H9 (cell line): ENCODE results near the gene CLINT1. TPM values are rescaled to one million over a fixed set of nuclear protein-coding genes. Genes with fewer than 3 reads are reported as not detected.

ENCODE experiments used
- DNase-seq: peaks from one replicate; pipeline ENCODE4 v3.0.0-alpha.2; 2017
- H2AFZ ChIP-seq: one replicate; pipeline ENCODE4 v1.6.1; 2013; ENCODE audit warnings: mild to moderate bottlenecking, low read length, control low read depth, moderate library complexity
- H2AK5ac ChIP-seq: 2 replicates; pipeline ENCODE4 v1.6.1; 2013; ENCODE audit warnings: low read length, control low read depth, mixed read lengths; ENCODE audit not compliant: insufficient read length
- H2BK120ac ChIP-seq: one replicate; pipeline ENCODE4 v1.6.1; 2013; ENCODE audit warnings: low read depth, mild to moderate bottlenecking, low read length, control low read depth, inconsistent platforms; ENCODE audit not compliant: poor library complexity, severe bottlenecking
- H2BK12ac ChIP-seq: 2 replicates; pipeline ENCODE4 v1.6.1; 2013; ENCODE audit warnings: low read length, control low read depth, mixed read lengths, low read depth; ENCODE audit not compliant: insufficient read length
- H2BK15ac ChIP-seq: 2 replicates; pipeline ENCODE4 v1.6.1; 2013; ENCODE audit warnings: low read depth, low read length, control low read depth
- H2BK20ac ChIP-seq: one replicate; pipeline ENCODE4 v1.6.1; 2013; ENCODE audit warnings: low read depth, mild to moderate bottlenecking, low read length, control low read depth, inconsistent platforms; ENCODE audit not compliant: poor library complexity, severe bottlenecking
- H2BK5ac ChIP-seq: 2 replicates; pipeline ENCODE4 v1.6.1; 2013; ENCODE audit warnings: low read length, control low read depth, mixed read lengths; ENCODE audit not compliant: insufficient read length
- H3K14ac ChIP-seq: 2 replicates; pipeline ENCODE4 v1.6.1; 2013; ENCODE audit warnings: low read length, control low read depth; ENCODE audit not compliant: insufficient read depth
- H3K18ac ChIP-seq: 2 replicates; pipeline ENCODE4 v1.6.1; 2013; ENCODE audit warnings: low read depth, mild to moderate bottlenecking, mixed read lengths, low read length, control low read depth; ENCODE audit not compliant: insufficient read length
- H3K23ac ChIP-seq: 2 replicates; pipeline ENCODE4 v1.6.1; 2013; ENCODE audit warnings: low read length, control low read depth, mixed read lengths, low read depth; ENCODE audit not compliant: insufficient read length
- H3K23me2 ChIP-seq: 2 replicates; pipeline ENCODE4 v1.6.1; 2013; ENCODE audit warnings: low read depth, mild to moderate bottlenecking, mixed read lengths, low read length, control low read depth; ENCODE audit not compliant: insufficient read length, poor library complexity, severe bottlenecking
- H3K27ac ChIP-seq: 2 replicates; pipeline ENCODE4 v1.5.1; 2013; ENCODE audit warnings: low read length, control low read depth, mixed read lengths, low read depth; ENCODE audit not compliant: insufficient read length
- H3K27me3 ChIP-seq: 2 replicates; pipeline ENCODE4 v1.6.1; 2013; ENCODE audit warnings: low read length, control low read depth, inconsistent platforms; ENCODE audit not compliant: insufficient read depth
- H3K4ac ChIP-seq: 2 replicates; pipeline ENCODE4 v1.6.1; 2013; ENCODE audit warnings: low read depth, mild to moderate bottlenecking, control low read depth, inconsistent platforms, low read length, moderate library complexity
- H3K4me1 ChIP-seq: 2 replicates; pipeline ENCODE4 v1.6.1; 2013; ENCODE audit warnings: low read length, control low read depth, inconsistent platforms; ENCODE audit not compliant: insufficient read depth
- H3K4me2 ChIP-seq: 2 replicates; pipeline ENCODE4 v1.6.1; 2013; ENCODE audit warnings: low read length, control low read depth, mixed read lengths; ENCODE audit not compliant: insufficient read length, insufficient read depth
- H3K56ac ChIP-seq: 2 replicates; pipeline ENCODE4 v1.6.1; 2013; ENCODE audit warnings: low read depth, mild to moderate bottlenecking, mixed read lengths, low read length, control low read depth; ENCODE audit not compliant: insufficient read length
- H3K79me1 ChIP-seq: 2 replicates; pipeline ENCODE4 v1.6.1; 2013; ENCODE audit warnings: low read depth, mild to moderate bottlenecking, moderate library complexity, low read length, control low read depth, inconsistent platforms; ENCODE audit not compliant: insufficient read depth, poor library complexity, severe bottlenecking
- H3K79me2 ChIP-seq: 2 replicates; pipeline ENCODE4 v1.6.1; 2013; ENCODE audit warnings: low read length, control low read depth, inconsistent platforms; ENCODE audit not compliant: insufficient read depth
- H3K9ac ChIP-seq: 2 replicates; pipeline ENCODE4 v1.6.1; 2013; ENCODE audit warnings: low read length, control low read depth, mixed read lengths; ENCODE audit not compliant: insufficient read length; ENCODE audit errors: extremely low read depth
- H3K9me3 ChIP-seq: one replicate; pipeline ENCODE4 v1.6.1; 2013; ENCODE audit warnings: low read depth, low read length, inconsistent platforms; ENCODE audit not compliant: control insufficient read depth
- H3T11ph ChIP-seq: one replicate; pipeline ENCODE4 v1.6.1; 2013; ENCODE audit warnings: mild to moderate bottlenecking, low read length, control low read depth, inconsistent platforms
- H4K20me1 ChIP-seq: one replicate; pipeline ENCODE4 v1.6.1; 2013; ENCODE audit not compliant: control insufficient read depth, insufficient read length, insufficient read depth
- H4K5ac ChIP-seq: 2 replicates; pipeline ENCODE4 v1.6.1; 2013; ENCODE audit warnings: low read depth, mild to moderate bottlenecking, mixed read lengths, low read length, control low read depth; ENCODE audit not compliant: insufficient read length
- H4K8ac ChIP-seq: replicated peaks from 2 replicates; pipeline ENCODE4 v1.6.1; 2013; ENCODE audit warnings: low read length, control low read depth, mixed read lengths, low read depth; ENCODE audit not compliant: insufficient read length
- H4K91ac ChIP-seq: 2 replicates; pipeline ENCODE4 v1.6.1; 2013; ENCODE audit warnings: low read depth, mild to moderate bottlenecking, moderate library complexity, mixed read lengths, low read length, control low read depth; ENCODE audit not compliant: insufficient read length
- H3K27ac Mint-ChIP-seq, 3 experiments: 2 replicates in 2 of 3; 3 replicates in 1 of 3; pipeline ENCODE4 v1.8.0; 2020 to 2021; ENCODE audit warnings: mixed read lengths in 3 of 3, mild to moderate bottlenecking in 1 of 3, moderate library complexity in 1 of 3
- H3K27me3 Mint-ChIP-seq: 2 replicates; pipeline ENCODE4 v1.8.0; 2021; ENCODE audit warnings: low read depth, mild to moderate bottlenecking, moderate library complexity, mixed read lengths
- H3K36me3 Mint-ChIP-seq, 3 experiments: 2 replicates in 2 of 3; 3 replicates in 1 of 3; pipeline ENCODE4 v1.8.0; 2020 to 2021; ENCODE audit warnings: low read depth in 3 of 3, mixed read lengths in 3 of 3; ENCODE audit not compliant: insufficient read depth in 1 of 3
- H3K4me1 Mint-ChIP-seq, 2 experiments: 2 replicates each; pipeline ENCODE4 v1.8.0; 2020; ENCODE audit warnings: mixed read lengths in 2 of 2
- H3K4me3 Mint-ChIP-seq, 2 experiments: 2 replicates in 1 of 2; 3 replicates in 1 of 2; pipeline ENCODE4 v1.8.0; 2020 to 2021; ENCODE audit warnings: mild to moderate bottlenecking in 2 of 2, mixed read lengths in 2 of 2, moderate library complexity in 1 of 2
- H3K9me3 Mint-ChIP-seq, 2 experiments: 2 replicates in 1 of 2; 3 replicates in 1 of 2; pipeline ENCODE4 v1.8.0; 2020; ENCODE audit warnings: mild to moderate bottlenecking in 2 of 2, mixed read lengths in 2 of 2, moderate library complexity in 1 of 2
- CTCF ChIP-seq: fragments of 200-600 bp; sonication (generic); conservative IDR thresholded peaks from 3 replicates; pipeline ENCODE4 v1.8.0; 2021; ENCODE audit warnings: antibody characterized with exemption, mild to moderate bottlenecking
- WGBS: extraction: QIAGEN DNeasy Blood & Tissue Kit; methylation state at CpG from one replicate; pipeline ENCODE4 v1.1.7; 2013; ENCODE audit warnings: missing lambda C conversion rate, low lambda C conversion rate, mixed read lengths; ENCODE audit not compliant: insufficient read length; ENCODE audit errors: extremely low coverage; 5-methylcytosine and 5-hydroxymethylcytosine counted together
- total RNA-seq: library from RNA; stranded (reverse); gene quantifications from 2 replicates; pipeline ENCODE4 v1.2.1, GENCODE V29; 2021

CLINT1 gene
- total RNA-seq, 1 experiment from 2014 or later: 79.1 TPM

- no peak overlapping the region for H3T11ph ChIP-seq
- no peak overlapping the region for H2BK120ac ChIP-seq
- H4K91ac ChIP-seq: no peak overlapping the region
- H3K23ac ChIP-seq: no peak overlapping the region
- H3K27me3 Mint-ChIP-seq: no peaks in the 10 kb centered on the region
- no peak overlapping the region for H4K8ac ChIP-seq
- no peak overlapping the region for H2AK5ac ChIP-seq
- no peaks in the 10 kb centered on the region for H3K27me3 ChIP-seq
- H3K14ac ChIP-seq: no peak overlapping the region
- no peaks in the 10 kb centered on the region for H3K9me3 ChIP-seq
- H3K23me2 ChIP-seq: no peaks in the 10 kb centered on the region
- H3K79me1 ChIP-seq: no peaks in the 10 kb centered on the region
- no peak for TF ChIP-seq CTCF
- H3K9me3 Mint-ChIP-seq: no peaks in the 10 kb centered on the region; a peak in 1 of 5 replicates
- no peak overlapping the region for H3K9ac ChIP-seq
- no peak overlapping the region for H4K5ac ChIP-seq
- H3K56ac ChIP-seq: no peak overlapping the region
- no peaks in the 10 kb centered on the region for H3K79me2 ChIP-seq
- H2BK20ac ChIP-seq: no peak overlapping the region
- no peak overlapping the region for H3K4me2 ChIP-seq
- WGBS: no CpG with 5 or more reads among the region's 3 CpGs
- H4K20me1 ChIP-seq: no peaks in the 10 kb centered on the region
- no peak overlapping the region for H2BK5ac ChIP-seq
- H2AFZ ChIP-seq: no peak overlapping the region
- no peak overlapping the region for H2BK12ac ChIP-seq
- H2BK15ac ChIP-seq: no peak overlapping the region
- H3K4me1 ChIP-seq: no peaks in the 10 kb centered on the region
- no peak for DNase-seq
- no peak overlapping the region for H3K18ac ChIP-seq
- no peak overlapping the region for H3K27ac Mint-ChIP-seq
- no peaks in the 10 kb centered on the region for H3K4me1 Mint-ChIP-seq
- H3K36me3 Mint-ChIP-seq: no peaks in the 10 kb centered on the region
- no peak overlapping the region for H3K27ac ChIP-seq
- no peak overlapping the region for H3K4me3 Mint-ChIP-seq
- no peak overlapping the region for H3K4ac ChIP-seq
Observed at GRCh38 chr5:157767689-157768088, 91.3 kb downstream of the CLINT1 start.
